Measurements from ENCODE around the gene FOXP4. TPM values are rescaled to one million over a fixed set of nuclear protein-coding genes. Genes with fewer than 3 reads are reported as not detected.

FOXP4 gene
- total and polyA plus RNA-seq, 2 of the 13 experiments (the other 11 are each of a cell fraction or from before 2014, with no cell fraction given) = 11.0 to 12.4 TPM

- Histone ChIP-seq H3K9me3 (ENCODE audit: low read length) (peaks cover 5% of the 10 kb centered on the region), H3K79me2 (ENCODE audit: insufficient read depth, low read length) (no peaks in the 10 kb centered on the region), H3K4me3 (replicated peaks in 1 of 3; ENCODE audit: insufficient read depth in 1 of 3, low read depth in 2 of 3, low read length in 3 of 3) (no peak overlapping the region), H3K27ac (ENCODE audit: extremely low read length, insufficient read depth, low read length) (no peak overlapping the region), H3K36me3 (replicated peaks in 1 of 2; ENCODE audit: control insufficient read depth in 1 of 2, insufficient read depth in 2 of 2, low read length in 2 of 2) (no peaks in the 10 kb centered on the region), H4K20me1 (ENCODE audit: insufficient read depth, low read length) (no peaks in the 10 kb centered on the region), H3K27me3 (ENCODE audit: control insufficient read depth in 1 of 2, insufficient read depth in 2 of 2, low read length in 2 of 2) (peaks cover 0 to 19% of the 10 kb centered on the region in 2 experiments; a peak in 2 of 5 replicates), H3K4me1 (ENCODE audit: insufficient read depth, low read length) (peaks cover 21% of the 10 kb centered on the region), H2AFZ (ENCODE audit: low read length) (no peak overlapping the region), H3K9ac (ENCODE audit: insufficient read depth, low read depth, low read length) (no peak overlapping the region), H3K4me2 (ENCODE audit: low read depth, low read length) (no peak overlapping the region)
- CTCF ChIA-PET (ENCODE audit: low intra/inter-chr PET ratio, low total read pairs) = no interaction called here
- in situ Hi-C loops (cut with HindIII; ENCODE audit: extremely low pct_ligation_motif_present, low pct_unique_long_range_greater_than_20kb) (no loop called here), intact Hi-C loops (cut with micrococcal nuclease; ENCODE audit: unreplicated experiment) (no loop called here)
- FAIRE-seq (no peak), DNase-seq (ENCODE audit: low spot score) (no peak), ATAC-seq (no peak)
- no TSS peak for BruUV-seq (replicated peaks)
- POLR2A ChIA-PET = no interaction called here
- WGBS (ENCODE audit: low lambda C conversion rate) = 35% methylated on average over 3 of the region's 3 CpGs
- no peak for TF ChIP-seq STAT6 (CRISPR knock-in tag; IDR thresholded peaks at IDR 0.05; ENCODE audit: borderline replicate concordance)
- TF ChIP-seq ZNF282 (IDR thresholded peaks at IDR 0.05; ENCODE audit: partially characterized antibody) = no peak
- no peak for TF ChIP-seq ZNF775 (CRISPR knock-in tag; IDR thresholded peaks at IDR 0.05; ENCODE audit: borderline replicate concordance)
- no peak for TF ChIP-seq NCOA1 (CRISPR knock-in tag; IDR thresholded peaks at IDR 0.05)
- no peak for TF ChIP-seq KDM6A (CRISPR knock-in tag; IDR thresholded peaks at IDR 0.05; ENCODE audit: low read depth)
- TF ChIP-seq PRDM15 (CRISPR knock-in tag; IDR thresholded peaks at IDR 0.05) = no peak
- TF ChIP-seq CC2D1A (CRISPR knock-in tag; IDR thresholded peaks at IDR 0.05) = no peak
- no peak for TF ChIP-seq RARG (CRISPR knock-in tag; IDR thresholded peaks at IDR 0.05; ENCODE audit: low read depth)
- no peak for TF ChIP-seq ZC3H4 (CRISPR knock-in tag; IDR thresholded peaks at IDR 0.05; ENCODE audit: borderline replicate concordance)
- TF ChIP-seq DRAP1 (CRISPR knock-in tag; IDR thresholded peaks at IDR 0.05) = no peak
- no peak for TF ChIP-seq PHB2 (IDR thresholded peaks at IDR 0.05; ENCODE audit: partially characterized antibody)
- no peak for TF ChIP-seq ZBED4 (CRISPR knock-in tag; IDR thresholded peaks at IDR 0.05; ENCODE audit: borderline replicate concordance)
- no peak for TF ChIP-seq GABPA (IDR thresholded peaks at IDR 0.05; ENCODE audit: low read depth, low read length)
- no peak for TF ChIP-seq GABPA (CRISPR knock-in tag; IDR thresholded peaks at IDR 0.05; ENCODE audit: low read depth)
- TF ChIP-seq ZFX (CRISPR knock-in tag; IDR thresholded peaks at IDR 0.05; ENCODE audit: low read depth) = no peak
- no peak for TF ChIP-seq ZNF772 (CRISPR knock-in tag; IDR thresholded peaks at IDR 0.05)
Observed at GRCh38 chr6:41618598-41618997, 72.4 kb downstream of the FOXP4 start.

Data from HepG2 (cell line).